Measurements from ENCODE around the gene CEP85. TPM values are rescaled to one million over a fixed set of nuclear protein-coding genes. Genes with fewer than 3 reads are reported as not detected.

Gene CEP85
- total RNA-seq, 1 donor from 2014 or later = 16.5 TPM

DNA sequence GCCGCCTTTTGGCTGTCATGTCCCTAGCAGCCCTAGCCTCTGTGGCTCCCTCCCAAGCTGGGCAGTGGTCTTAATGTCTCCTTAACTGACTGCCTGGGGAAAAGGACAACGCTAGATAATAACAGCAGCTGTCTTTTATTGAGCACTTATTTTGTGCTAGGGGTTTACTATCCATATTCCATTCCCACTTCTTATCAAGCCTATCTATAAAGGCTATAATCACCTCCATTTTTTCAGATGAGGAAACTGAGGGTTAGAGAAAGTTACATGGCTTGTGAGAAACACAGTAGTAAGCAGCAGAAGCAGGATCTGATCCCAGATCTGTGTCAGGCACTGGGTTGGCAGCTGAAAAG is 52.0 kb downstream of the CEP85 start:
- no peak overlapping the region for H3K27ac Mint-ChIP-seq (ENCODE audit: unreplicated experiment)

DNA sequence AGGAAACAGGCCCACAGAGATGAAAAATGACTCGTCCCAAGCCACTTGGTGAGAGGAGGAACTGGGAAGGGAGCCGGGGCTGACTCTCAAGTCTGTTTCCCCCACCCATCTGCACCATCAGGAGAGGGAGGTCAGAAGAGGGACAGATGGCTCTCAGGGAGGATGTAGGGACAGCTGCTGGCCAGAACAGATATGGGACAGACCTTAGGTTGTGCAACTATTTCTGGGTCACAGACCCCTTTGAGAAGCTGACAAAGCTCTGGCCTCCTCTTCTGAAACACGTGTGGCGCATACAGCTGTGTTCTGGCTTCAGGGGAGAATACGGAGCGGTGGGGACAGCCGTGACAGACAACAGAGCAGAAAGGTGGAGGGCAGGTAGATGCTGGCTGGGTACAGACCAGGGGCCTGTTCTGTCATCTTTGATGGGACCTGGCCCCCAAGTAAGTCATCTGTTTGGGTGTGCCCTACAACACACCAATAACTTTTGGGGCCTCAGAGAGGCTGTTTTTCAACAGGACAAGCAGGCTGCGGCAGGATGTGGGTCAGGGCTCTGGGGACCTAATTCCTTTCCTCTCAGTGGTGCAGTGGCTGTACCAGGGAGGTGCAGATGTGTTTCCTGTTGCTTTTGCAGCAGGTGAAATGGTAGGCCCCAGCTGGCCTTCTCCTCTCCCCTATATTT is 53.2 kb downstream of the CEP85 start:
- no peaks in the 10 kb centered on the region for H3K27me3 Mint-ChIP-seq (ENCODE audit: unreplicated experiment)
- no peak for DNase-seq (ENCODE audit: extremely low spot score, unreplicated experiment)
- H3K4me1 Mint-ChIP-seq (ENCODE audit: unreplicated experiment) = peaks cover 31% of the 10 kb centered on the region
- H3K9me3 Mint-ChIP-seq (ENCODE audit: unreplicated experiment) = no peaks in the 10 kb centered on the region
- peaks cover 1% of the 10 kb centered on the region for H3K36me3 Mint-ChIP-seq (ENCODE audit: unreplicated experiment)
- peak overlapping the region; percentile 15 for H3K27ac Mint-ChIP-seq (ENCODE audit: unreplicated experiment)
- TF ChIP-seq, protein P1, sequence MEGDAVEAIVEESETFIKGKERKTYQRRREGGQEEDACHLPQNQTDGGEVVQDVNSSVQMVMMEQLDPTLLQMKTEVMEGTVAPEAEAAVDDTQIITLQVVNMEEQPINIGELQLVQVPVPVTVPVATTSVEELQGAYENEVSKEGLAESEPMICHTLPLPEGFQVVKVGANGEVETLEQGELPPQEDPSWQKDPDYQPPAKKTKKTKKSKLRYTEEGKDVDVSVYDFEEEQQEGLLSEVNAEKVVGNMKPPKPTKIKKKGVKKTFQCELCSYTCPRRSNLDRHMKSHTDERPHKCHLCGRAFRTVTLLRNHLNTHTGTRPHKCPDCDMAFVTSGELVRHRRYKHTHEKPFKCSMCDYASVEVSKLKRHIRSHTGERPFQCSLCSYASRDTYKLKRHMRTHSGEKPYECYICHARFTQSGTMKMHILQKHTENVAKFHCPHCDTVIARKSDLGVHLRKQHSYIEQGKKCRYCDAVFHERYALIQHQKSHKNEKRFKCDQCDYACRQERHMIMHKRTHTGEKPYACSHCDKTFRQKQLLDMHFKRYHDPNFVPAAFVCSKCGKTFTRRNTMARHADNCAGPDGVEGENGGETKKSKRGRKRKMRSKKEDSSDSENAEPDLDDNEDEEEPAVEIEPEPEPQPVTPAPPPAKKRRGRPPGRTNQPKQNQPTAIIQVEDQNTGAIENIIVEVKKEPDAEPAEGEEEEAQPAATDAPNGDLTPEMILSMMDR (IDR thresholded peaks at IDR 0.05) = no peak
- no peak overlapping the region for H3K4me3 Mint-ChIP-seq (ENCODE audit: unreplicated experiment)

More for the DNA sequence above, 52.0 kb downstream of the CEP85 start:
- peaks cover 40% of the 10 kb centered on the region for H3K4me1 Mint-ChIP-seq (ENCODE audit: unreplicated experiment)
- DNase-seq (ENCODE audit: extremely low spot score, unreplicated experiment) = no peak
- no peaks in the 10 kb centered on the region for H3K27me3 Mint-ChIP-seq (ENCODE audit: unreplicated experiment)
- TF ChIP-seq, protein P1 (IDR thresholded peaks at IDR 0.05) = no peak
- no peaks in the 10 kb centered on the region for H3K9me3 Mint-ChIP-seq (ENCODE audit: unreplicated experiment)
- no peak overlapping the region for H3K4me3 Mint-ChIP-seq (ENCODE audit: unreplicated experiment)
- H3K36me3 Mint-ChIP-seq (ENCODE audit: unreplicated experiment) = peaks cover 1% of the 10 kb centered on the region

DNA sequence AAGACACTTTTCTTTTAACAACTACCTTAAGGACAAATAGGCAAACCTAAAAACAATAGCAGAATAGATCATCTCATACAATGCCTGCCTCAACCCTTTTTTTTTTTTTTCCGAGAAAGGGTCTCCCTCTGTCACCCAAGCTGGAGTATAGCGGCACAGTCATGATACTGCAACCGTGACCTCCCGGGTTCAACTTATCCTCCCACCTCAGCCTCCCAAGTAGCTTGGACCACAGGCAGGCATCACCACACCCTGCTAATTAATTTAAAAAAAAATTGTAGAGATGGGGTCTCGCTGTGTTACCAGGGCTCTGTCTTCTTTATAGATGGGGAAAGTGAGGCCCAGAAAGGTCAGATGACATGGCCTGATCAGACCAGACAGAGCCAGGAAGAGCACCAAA is 53.8 kb downstream of the CEP85 start:
- H3K4me3 Mint-ChIP-seq (ENCODE audit: unreplicated experiment) = no peak overlapping the region
- H3K36me3 Mint-ChIP-seq (ENCODE audit: unreplicated experiment) = peaks cover 1% of the 10 kb centered on the region
- no peaks in the 10 kb centered on the region for H3K9me3 Mint-ChIP-seq (ENCODE audit: unreplicated experiment)
- H3K4me1 Mint-ChIP-seq (ENCODE audit: unreplicated experiment) = peaks cover 26% of the 10 kb centered on the region
- no peak for DNase-seq (ENCODE audit: extremely low spot score, unreplicated experiment)
- no peaks in the 10 kb centered on the region for H3K27me3 Mint-ChIP-seq (ENCODE audit: unreplicated experiment)
- H3K27ac Mint-ChIP-seq (ENCODE audit: unreplicated experiment) = no peak overlapping the region
- TF ChIP-seq, protein P1 (IDR thresholded peaks at IDR 0.05) = no peak

DNA sequence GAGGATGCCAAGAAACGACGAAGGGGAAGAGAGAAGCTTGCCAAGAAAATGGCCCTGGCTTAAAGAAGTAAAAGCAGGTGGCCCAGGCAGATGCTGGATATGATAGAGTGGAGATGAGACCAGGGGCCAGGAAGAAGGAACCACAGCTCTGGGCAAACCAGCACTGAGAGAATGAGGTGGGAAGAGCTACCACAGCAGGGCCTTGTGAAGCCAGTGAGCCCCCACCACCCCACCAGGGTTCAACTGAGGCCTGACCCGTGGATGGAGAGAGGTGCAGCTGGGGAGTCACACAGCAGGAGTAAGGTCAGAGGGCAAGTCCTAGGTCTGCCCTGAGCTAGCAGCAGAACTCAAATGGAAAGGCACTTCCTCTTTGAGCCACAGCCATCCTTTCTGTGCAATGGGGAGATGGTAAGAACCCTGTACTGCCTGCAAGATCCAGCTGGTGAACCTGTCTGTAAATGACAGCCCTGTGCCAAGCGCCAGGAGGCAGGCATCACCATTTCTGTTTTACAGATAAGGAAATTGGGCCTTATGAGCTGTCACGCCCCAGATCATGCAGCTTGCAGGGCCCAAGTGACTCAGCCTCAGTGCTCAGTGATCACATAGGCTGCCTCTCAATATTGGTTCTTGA is 54.4 kb downstream of the CEP85 start:
- Mint-ChIP-seq H3K27me3 (ENCODE audit: unreplicated experiment) (no peaks in the 10 kb centered on the region), H3K36me3 (ENCODE audit: unreplicated experiment) (peaks cover 1% of the 10 kb centered on the region), H3K4me3 (ENCODE audit: unreplicated experiment) (no peak overlapping the region), H3K27ac (ENCODE audit: unreplicated experiment) (no peak overlapping the region), H3K9me3 (ENCODE audit: unreplicated experiment) (no peaks in the 10 kb centered on the region), H3K4me1 (ENCODE audit: unreplicated experiment) (peaks cover 22% of the 10 kb centered on the region)
- no peak for DNase-seq (ENCODE audit: extremely low spot score, unreplicated experiment)
- TF ChIP-seq, protein P1 (IDR thresholded peaks at IDR 0.05) = no peak

DNA sequence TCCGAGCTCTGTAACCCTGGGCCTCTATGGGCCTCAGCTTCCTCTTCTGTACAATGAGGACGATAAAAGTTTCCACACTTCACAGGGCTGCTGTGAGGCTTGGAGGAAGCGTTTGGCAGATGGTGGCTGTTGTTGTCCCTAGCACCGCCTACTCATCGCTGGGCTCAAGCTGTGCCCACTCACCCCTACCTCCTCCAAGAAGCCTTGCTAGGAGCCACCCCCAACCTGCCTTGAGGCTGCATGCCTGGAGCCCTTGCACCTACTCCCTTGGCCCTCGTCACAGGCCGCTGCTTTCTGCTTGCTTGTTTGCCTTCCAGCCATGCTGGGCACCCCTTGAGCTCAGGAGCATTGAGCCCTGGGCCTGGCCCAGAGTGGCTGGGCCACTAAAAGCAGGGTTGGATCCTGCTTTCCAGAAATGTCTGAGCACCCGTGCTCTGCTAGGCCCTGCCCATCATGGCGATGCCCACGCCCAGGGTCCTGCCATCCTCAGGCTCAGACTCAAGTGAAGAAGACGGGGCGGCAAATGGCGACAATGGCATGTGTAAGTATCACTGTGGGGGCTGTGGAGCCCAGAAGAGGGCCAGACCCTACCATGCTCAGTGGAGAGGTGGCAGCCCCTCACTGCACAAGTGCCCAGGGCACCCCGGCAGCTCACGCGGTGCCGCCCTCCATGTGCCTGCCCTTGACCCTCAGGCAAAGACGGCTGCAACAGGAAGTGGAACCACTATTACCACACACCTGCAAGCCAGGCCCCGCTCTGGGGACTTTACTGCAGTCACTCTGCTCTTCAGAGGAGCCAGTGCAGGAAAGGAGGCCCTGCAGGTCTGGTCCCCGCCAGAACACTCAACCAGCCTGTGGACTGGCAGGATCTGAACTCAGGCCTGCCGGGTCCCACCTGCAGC is 55.4 kb downstream of the CEP85 start:
- H3K4me3 Mint-ChIP-seq (ENCODE audit: unreplicated experiment) = no peak overlapping the region
- H3K36me3 Mint-ChIP-seq (ENCODE audit: unreplicated experiment) = peaks cover 1% of the 10 kb centered on the region
- H3K4me1 Mint-ChIP-seq (ENCODE audit: unreplicated experiment) = peaks cover 17% of the 10 kb centered on the region
- no peak for DNase-seq (ENCODE audit: extremely low spot score, unreplicated experiment)
- no peaks in the 10 kb centered on the region for H3K9me3 Mint-ChIP-seq (ENCODE audit: unreplicated experiment)
- no peak overlapping the region for H3K27ac Mint-ChIP-seq (ENCODE audit: unreplicated experiment)
- no peaks in the 10 kb centered on the region for H3K27me3 Mint-ChIP-seq (ENCODE audit: unreplicated experiment)
- TF ChIP-seq, protein P1 (IDR thresholded peaks at IDR 0.05) = no peak

Data from osteocyte (in vitro differentiated cells).